ENCODE data around the gene BEST2.

DNA sequence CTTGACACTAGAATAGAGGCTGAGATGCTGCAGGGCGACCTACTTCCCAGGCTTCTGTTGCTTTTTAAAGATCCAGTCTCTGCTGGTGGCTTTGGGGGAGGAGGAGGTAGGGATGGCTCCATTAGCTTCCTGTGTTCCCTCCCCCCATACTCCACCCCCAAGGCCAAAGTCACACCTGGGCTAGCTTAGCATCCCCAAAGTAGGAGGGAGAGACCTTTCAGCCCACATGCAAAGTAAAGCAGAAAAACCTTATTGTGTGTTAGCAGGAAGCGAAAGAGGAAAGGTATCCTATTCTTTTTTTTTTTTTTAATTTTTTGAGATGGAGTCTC is 24.6 kb upstream of the BEST2 start:
- no peak for TF ChIP-seq POLR2A (IDR thresholded peaks at IDR 0.05)
- TF ChIP-seq, protein P1, sequence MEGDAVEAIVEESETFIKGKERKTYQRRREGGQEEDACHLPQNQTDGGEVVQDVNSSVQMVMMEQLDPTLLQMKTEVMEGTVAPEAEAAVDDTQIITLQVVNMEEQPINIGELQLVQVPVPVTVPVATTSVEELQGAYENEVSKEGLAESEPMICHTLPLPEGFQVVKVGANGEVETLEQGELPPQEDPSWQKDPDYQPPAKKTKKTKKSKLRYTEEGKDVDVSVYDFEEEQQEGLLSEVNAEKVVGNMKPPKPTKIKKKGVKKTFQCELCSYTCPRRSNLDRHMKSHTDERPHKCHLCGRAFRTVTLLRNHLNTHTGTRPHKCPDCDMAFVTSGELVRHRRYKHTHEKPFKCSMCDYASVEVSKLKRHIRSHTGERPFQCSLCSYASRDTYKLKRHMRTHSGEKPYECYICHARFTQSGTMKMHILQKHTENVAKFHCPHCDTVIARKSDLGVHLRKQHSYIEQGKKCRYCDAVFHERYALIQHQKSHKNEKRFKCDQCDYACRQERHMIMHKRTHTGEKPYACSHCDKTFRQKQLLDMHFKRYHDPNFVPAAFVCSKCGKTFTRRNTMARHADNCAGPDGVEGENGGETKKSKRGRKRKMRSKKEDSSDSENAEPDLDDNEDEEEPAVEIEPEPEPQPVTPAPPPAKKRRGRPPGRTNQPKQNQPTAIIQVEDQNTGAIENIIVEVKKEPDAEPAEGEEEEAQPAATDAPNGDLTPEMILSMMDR (IDR thresholded peaks at IDR 0.05 in 8 of 11, conservative IDR thresholded peaks at IDR 0.05 in 3 of 11): no peak
